Gastroesophageal sphincter (tissue), 4 donors: ENCODE results near the gene PRKN. TPM values are rescaled to one million over a fixed set of nuclear protein-coding genes. Genes with fewer than 3 reads are reported as not detected.

Experiments used
- ATAC-seq: fragments of 150-250 bp; one replicate; pipeline ENCODE4 v1.9.1; 2016; ENCODE audit warnings: mild to moderate bottlenecking, moderate library complexity
- H3K27ac ChIP-seq, 4 donors: fragments of 200-600 bp; sonication (generic) in 3 of 4; 1 replicate in 3 of 4; 2 replicates in 1 of 4; pipeline ENCODE4 v1.5.1; 2016 to 2019
- H3K27me3 ChIP-seq: fragments of 200-600 bp; sonication (generic); one replicate; pipeline ENCODE4 v1.5.1; 2019
- H3K36me3 ChIP-seq, 2 donors: fragments of 200-600 bp; sonication (generic); one replicate each; pipeline ENCODE4 v1.5.1; 2019; ENCODE audit warnings: control low read depth in 1 of 2
- H3K4me1 ChIP-seq, 3 donors: fragments of 200-600 bp; sonication (generic); 1 replicate in 2 of 3; 2 replicates in 1 of 3; pipeline ENCODE4 v1.5.1; 2016 to 2019; ENCODE audit warnings: control low read depth in 2 of 3
- H3K4me3 ChIP-seq, 2 donors: fragments of 200-600 bp; sonication (generic); one replicate each; pipeline ENCODE4 v1.5.1; 2019; ENCODE audit warnings: mild to moderate bottlenecking in 1 of 2, moderate library complexity in 1 of 2
- H3K9me3 ChIP-seq, 3 donors: fragments of 200-600 bp; sonication (generic); one replicate each; pipeline ENCODE4 v1.5.1; 2017 to 2019; ENCODE audit warnings: control low read depth in 2 of 3
- CTCF ChIP-seq, 4 experiments: fragments of 200-600 bp in 2 of 4; fragments of 450-650 bp in 2 of 4; sonication (generic) in 1 of 4; IDR thresholded peaks; one replicate each; pipeline ENCODE4 v1.5.1; 2017 to 2019; ENCODE audit warnings: antibody characterized with exemption in 4 of 4, mild to moderate bottlenecking in 2 of 4, moderate library complexity in 2 of 4
- EP300 ChIP-seq: sonication (generic); formaldehyde crosslinking; IDR thresholded peaks from one replicate; pipeline ENCODE4 v1.6.1; 2017; ENCODE audit warnings: antibody characterized with exemption, mild to moderate bottlenecking
- POLR2A ChIP-seq, 2 donors: fragments of 450-650 bp; IDR thresholded peaks; one replicate each; pipeline ENCODE4 v1.6.1; 2017; ENCODE audit warnings: antibody characterized with exemption in 2 of 2, mild to moderate bottlenecking in 2 of 2, moderate library complexity in 1 of 2
- POLR2AphosphoS5 ChIP-seq: sonication (generic); formaldehyde crosslinking; IDR thresholded peaks from one replicate; pipeline ENCODE4 v1.6.1; 2017; ENCODE audit warnings: antibody characterized with exemption
- WGBS, 2 donors: methylation state at CpG; one replicate each; pipeline ENCODE4 v1.1.5; 2018; ENCODE audit warnings: low coverage in 1 of 2; 5-methylcytosine and 5-hydroxymethylcytosine counted together
- total RNA-seq, 4 donors: library from RNA; depleted of rRNA; stranded (reverse); fragments of >200 nt; gene quantifications; one replicate each; pipeline ENCODE4 v1.1.0, GENCODE V29; 2016

Gene PRKN
- total RNA-seq, 4 donors from 2014 or later, result 8.4 to 58.6 (median 25.8) TPM

DNA sequence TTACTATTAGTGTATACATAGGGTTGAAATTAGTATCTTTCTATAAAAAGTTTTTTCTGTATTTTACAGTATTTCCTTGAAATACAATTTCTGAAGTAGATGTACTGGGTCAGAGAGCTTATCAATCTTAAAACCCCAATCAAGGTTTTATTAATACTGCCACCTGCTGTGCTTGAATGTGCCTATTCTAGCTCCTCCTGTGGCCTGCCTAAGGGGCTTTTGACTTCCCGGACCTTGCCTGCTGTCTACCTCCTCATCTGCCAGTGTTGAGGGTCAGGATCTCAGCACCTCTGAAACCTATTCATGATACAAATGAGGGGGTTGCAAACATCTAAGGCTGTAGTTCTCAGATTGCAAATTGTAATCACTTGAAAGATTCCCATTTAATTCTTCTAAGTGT lies 9.4 kb upstream of the PRKN start:
- Histone ChIP-seq H3K27ac (no peak overlapping the region), H3K36me3 (no peaks in the 10 kb centered on the region), H3K27me3 (no peaks in the 10 kb centered on the region), H3K4me3 (no peak overlapping the region), H3K9me3 (no peaks in the 10 kb centered on the region), H3K4me1 (no peaks in the 10 kb centered on the region)
- no peak for ATAC-seq
- no peak for TF ChIP-seq EP300
- peak in 1 of 4 experiments; percentile 20 for TF ChIP-seq CTCF (IDR thresholded peaks at IDR 0.05)
- TF ChIP-seq POLR2A (IDR thresholded peaks at IDR 0.05), result no peak
- TF ChIP-seq POLR2AphosphoS5, result no peak
- WGBS, 2 donors, result 40% methylated on average over 1 of the region's 1 CpG; no CpG with 5 or more reads in 1 of the 2 donors

DNA sequence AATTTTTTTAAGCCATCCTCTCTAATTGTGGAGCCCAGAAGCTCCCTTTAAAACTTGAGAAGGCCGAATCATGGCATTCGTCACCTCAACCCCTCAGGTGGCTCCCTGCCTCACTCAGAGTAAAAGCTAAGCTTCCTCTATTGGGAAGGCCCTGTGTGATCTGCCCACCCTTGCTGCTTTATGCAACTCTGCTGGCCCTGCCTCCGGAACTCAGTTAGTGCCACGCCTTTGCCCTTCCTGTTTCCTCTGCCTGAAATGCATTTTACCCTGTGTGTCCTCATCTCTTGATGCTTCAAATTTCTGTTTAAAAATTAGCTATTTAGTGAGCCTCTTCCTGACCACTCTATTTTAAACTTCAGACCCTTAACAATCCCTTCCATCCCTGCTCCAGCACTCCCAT lies 5.9 kb upstream of the PRKN start:
- Histone ChIP-seq H3K4me1 (peaks cover 0 to 2% (median 0%) of the 10 kb centered on the region in 3 donors), H3K27me3 (no peaks in the 10 kb centered on the region), H3K36me3 (no peaks in the 10 kb centered on the region), H3K9me3 (peaks cover 0 to 4% (median 0%) of the 10 kb centered on the region in 3 donors), H3K4me3 (no peak overlapping the region), H3K27ac (no peak overlapping the region)
- no peak for ATAC-seq
- WGBS, 2 donors, result 65 to 85% methylated on average over 4 of the region's 4 CpGs
- TF ChIP-seq POLR2A (IDR thresholded peaks at IDR 0.05) (no peak), CTCF (IDR thresholded peaks at IDR 0.05) (no peak), POLR2AphosphoS5 (no peak), EP300 (no peak)

GRCh38 chr6:162730502-162730901 lies 2.9 kb upstream of the PRKN start:
- TF ChIP-seq EP300 (no peak), CTCF (IDR thresholded peaks at IDR 0.05) (no peak)
- no peak overlapping the region for H3K4me3 ChIP-seq
- no peak for ATAC-seq
- WGBS, 2 donors, result 100% methylated on average over 1 of the region's 1 CpG
- H3K27ac ChIP-seq, result no peak overlapping the region
- peaks cover 0 to 20% (median 7%) of the 10 kb centered on the region in 3 donors for H3K4me1 ChIP-seq
- no peaks in the 10 kb centered on the region for H3K27me3 ChIP-seq
- no peaks in the 10 kb centered on the region for H3K36me3 ChIP-seq
- H3K9me3 ChIP-seq, result peaks cover 0 to 4% (median 0%) of the 10 kb centered on the region in 3 donors

GRCh38 chr6:162728706-162729105 lies 1.1 kb upstream of the PRKN start:
- Histone ChIP-seq H3K4me3 (peak overlapping the region in 1 of 2 donors; percentile 94), H3K27me3 (no peaks in the 10 kb centered on the region), H3K36me3 (no peaks in the 10 kb centered on the region), H3K27ac (peak overlapping the region; percentile 9 to 91 (median 83)), H3K4me1 (peaks cover 0 to 20% (median 7%) of the 10 kb centered on the region in 3 donors), H3K9me3 (peaks cover 0 to 4% (median 0%) of the 10 kb centered on the region in 3 donors)
- WGBS, 2 donors, result 64 to 68% methylated on average over 1 of the region's 1 CpG
- TF ChIP-seq EP300 (no peak), POLR2A (IDR thresholded peaks at IDR 0.05) (no peak), CTCF (IDR thresholded peaks at IDR 0.05) (no peak), POLR2AphosphoS5 (no peak)
- no peak for ATAC-seq

DNA sequence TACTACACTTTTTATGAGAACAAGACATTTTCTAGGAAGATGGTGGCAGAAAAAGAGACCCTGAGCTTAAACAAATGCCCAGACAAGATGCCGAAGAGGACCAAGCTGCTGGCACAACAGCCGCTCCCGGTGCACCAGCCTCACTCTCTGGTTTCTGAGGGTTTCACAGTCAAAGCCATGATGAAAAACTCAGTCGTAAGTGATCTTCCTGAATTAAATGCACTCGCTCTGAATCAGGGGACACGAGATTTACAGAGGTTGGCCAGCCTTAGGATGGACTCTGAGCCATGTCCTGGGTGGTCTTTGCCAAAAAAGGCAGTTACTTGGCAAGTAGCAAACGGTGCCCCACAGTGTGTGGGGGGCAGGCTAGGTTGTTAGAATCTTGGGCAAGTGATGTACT lies 631 bp upstream of the PRKN start:
- 11 to 20% methylated on average over 1 to 5 of the region's 7 CpGs for WGBS, 2 donors
- TF ChIP-seq POLR2AphosphoS5 (no peak), CTCF (IDR thresholded peaks at IDR 0.05) (no peak), POLR2A (IDR thresholded peaks at IDR 0.05) (no peak), EP300 (no peak)
- no peak for ATAC-seq
- H3K27me3 ChIP-seq, result no peaks in the 10 kb centered on the region
- H3K4me3 ChIP-seq, result peak overlapping the region; percentile 78 to 94
- peaks cover 0 to 4% (median 0%) of the 10 kb centered on the region in 3 donors for H3K9me3 ChIP-seq
- H3K27ac ChIP-seq, result peak overlapping the region; percentile 9 to 91 (median 83)
- peaks cover 0 to 20% (median 7%) of the 10 kb centered on the region in 3 donors for H3K4me1 ChIP-seq
- no peaks in the 10 kb centered on the region for H3K36me3 ChIP-seq
